NB4 (cell line): ENCODE data around the gene NALCN.

Experiments used
- MYC ChIP-seq: IDR thresholded peaks from 2 replicates; pipeline ENCODE4 v1.6.1; 2011; ENCODE audit warnings: low read depth, low read length
- POLR2A ChIP-seq: IDR thresholded peaks from 2 replicates; pipeline ENCODE4 v1.6.1; 2011; ENCODE audit warnings: mild to moderate bottlenecking; ENCODE audit not compliant: insufficient read length; ENCODE audit errors: extremely low read depth
- TF ChIP-seq, protein P1 (sequence below): IDR thresholded peaks from one replicate; pipeline ENCODE4 v1.5.1; 2012; ENCODE audit warnings: low read depth, low read length
- TF ChIP-seq, protein P2 (sequence below): IDR thresholded peaks from 2 replicates; pipeline ENCODE4 v1.6.1; 2011; ENCODE audit warnings: low read depth, low read length

GRCh38 chr13:101291206-101291605 is 125.1 kb downstream of the NALCN start:
- TF ChIP-seq, protein P1, sequence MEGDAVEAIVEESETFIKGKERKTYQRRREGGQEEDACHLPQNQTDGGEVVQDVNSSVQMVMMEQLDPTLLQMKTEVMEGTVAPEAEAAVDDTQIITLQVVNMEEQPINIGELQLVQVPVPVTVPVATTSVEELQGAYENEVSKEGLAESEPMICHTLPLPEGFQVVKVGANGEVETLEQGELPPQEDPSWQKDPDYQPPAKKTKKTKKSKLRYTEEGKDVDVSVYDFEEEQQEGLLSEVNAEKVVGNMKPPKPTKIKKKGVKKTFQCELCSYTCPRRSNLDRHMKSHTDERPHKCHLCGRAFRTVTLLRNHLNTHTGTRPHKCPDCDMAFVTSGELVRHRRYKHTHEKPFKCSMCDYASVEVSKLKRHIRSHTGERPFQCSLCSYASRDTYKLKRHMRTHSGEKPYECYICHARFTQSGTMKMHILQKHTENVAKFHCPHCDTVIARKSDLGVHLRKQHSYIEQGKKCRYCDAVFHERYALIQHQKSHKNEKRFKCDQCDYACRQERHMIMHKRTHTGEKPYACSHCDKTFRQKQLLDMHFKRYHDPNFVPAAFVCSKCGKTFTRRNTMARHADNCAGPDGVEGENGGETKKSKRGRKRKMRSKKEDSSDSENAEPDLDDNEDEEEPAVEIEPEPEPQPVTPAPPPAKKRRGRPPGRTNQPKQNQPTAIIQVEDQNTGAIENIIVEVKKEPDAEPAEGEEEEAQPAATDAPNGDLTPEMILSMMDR: no peak
- TF ChIP-seq, protein P2, sequence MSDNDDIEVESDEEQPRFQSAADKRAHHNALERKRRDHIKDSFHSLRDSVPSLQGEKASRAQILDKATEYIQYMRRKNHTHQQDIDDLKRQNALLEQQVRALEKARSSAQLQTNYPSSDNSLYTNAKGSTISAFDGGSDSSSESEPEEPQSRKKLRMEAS: no peak
- TF ChIP-seq POLR2A: no peak
- TF ChIP-seq MYC: no peak
